GM23338 (cell line): ENCODE measurements around the gene RCL1. TPM values are rescaled to one million over a fixed set of nuclear protein-coding genes. Genes with fewer than 3 reads are reported as not detected.

Source experiments
- EZH2 ChIP-seq: fragments of 200-600 bp; sonication (generic); IDR thresholded peaks from one replicate; pipeline ENCODE4 v1.8.0; 2017; ENCODE audit warnings: antibody characterized with exemption, mild to moderate bottlenecking, low read depth; ENCODE audit not compliant: unreplicated experiment
- JUNB ChIP-seq: IDR thresholded peaks from one replicate; pipeline ENCODE4 v1.6.1; 2016; ENCODE audit warnings: antibody characterized with exemption; ENCODE audit not compliant: unreplicated experiment
- NANOG ChIP-seq: IDR thresholded peaks from 2 replicates; pipeline ENCODE4 v1.6.1; 2016; ENCODE audit warnings: antibody characterized with exemption, borderline replicate concordance
- POLR2AphosphoS5 ChIP-seq: IDR thresholded peaks from 2 replicates; pipeline ENCODE4 v1.6.1; 2016; ENCODE audit warnings: antibody characterized with exemption, low read depth
- REST ChIP-seq: IDR thresholded peaks from one replicate; pipeline ENCODE4 v1.6.1; 2018; ENCODE audit warnings: antibody characterized with exemption; ENCODE audit not compliant: unreplicated experiment
- ZNF331 ChIP-seq: fragments of 250-450 bp; sonication (Bioruptor Pico); IDR thresholded peaks from 2 replicates; pipeline ENCODE4 v1.5.0; 2020; ENCODE audit warnings: low read depth, mild to moderate bottlenecking, moderate library complexity
- ZNF462 ChIP-seq: fragments of 250-450 bp; sonication (Bioruptor Pico); IDR thresholded peaks from 2 replicates; pipeline ENCODE4 v1.5.0; 2020; ENCODE audit warnings: mild to moderate bottlenecking, moderate library complexity
- polyA plus RNA-seq: library from polyadenylated mRNA; unstranded; fragments of >200 nt; fragmentation: Nextera tagmentation; extraction: Ambion mirVana; gene quantifications from 2 replicates; pipeline ENCODE4 v1.2.1, GENCODE V29; 2016
- total RNA-seq: library from RNA; depleted of rRNA; stranded (reverse); fragments of >200 nt; shearing (Covaris generic); gene quantifications from 2 replicates; pipeline ENCODE4 v1.2.3, GENCODE V29; 2014

Gene RCL1
- total and polyA plus RNA-seq, 2 experiments from 2014 or later, result 19.3 to 41.2 TPM

- no peak for TF ChIP-seq ZNF462 (CRISPR knock-in tag)
- no peak for TF ChIP-seq EZH2
- no peak for TF ChIP-seq NANOG
- no peak for TF ChIP-seq ZNF331
- no peak for TF ChIP-seq JUNB
- TF ChIP-seq POLR2AphosphoS5, result no peak
- no peak for TF ChIP-seq REST
These were observed 71.5 kb downstream of the RCL1 start (continued) for GRCh38 chr9:4864234-4864661.
